ENCODE measurements around the gene TGFA.

DNA sequence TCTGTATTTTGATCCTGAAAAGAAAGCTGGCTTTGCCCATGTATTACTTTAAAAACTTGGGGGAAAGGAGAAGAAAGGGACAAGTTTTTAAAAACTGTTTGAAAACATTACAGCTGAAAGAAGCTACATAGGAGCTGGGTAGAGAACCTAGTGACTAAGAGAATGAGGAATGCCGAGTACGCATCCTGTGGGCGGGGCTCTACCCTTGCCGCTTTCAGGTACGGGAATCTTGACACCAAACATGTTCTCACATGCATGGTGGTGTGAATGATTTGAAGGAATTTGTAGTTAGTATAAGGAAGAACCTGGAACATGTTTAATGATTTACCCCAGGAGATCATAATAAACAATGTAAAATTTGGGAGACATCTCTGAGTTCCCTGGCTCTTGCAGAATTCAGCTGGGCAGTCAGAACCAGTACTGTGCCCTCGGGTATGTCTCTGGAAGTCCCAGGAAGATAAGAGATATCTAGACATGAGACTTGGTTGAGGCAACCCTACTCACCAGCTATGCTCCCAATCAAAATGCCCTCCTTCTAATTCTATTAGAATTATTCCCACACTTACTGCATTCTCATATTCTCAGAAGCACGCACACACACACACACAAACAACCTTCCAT, 16.5 kb upstream of the TGFA start:
- no peak for TF ChIP-seq EZH2 (IDR thresholded peaks at IDR 0.05; ENCODE audit: borderline replicate concordance, low read length)
- TF ChIP-seq, protein P1, sequence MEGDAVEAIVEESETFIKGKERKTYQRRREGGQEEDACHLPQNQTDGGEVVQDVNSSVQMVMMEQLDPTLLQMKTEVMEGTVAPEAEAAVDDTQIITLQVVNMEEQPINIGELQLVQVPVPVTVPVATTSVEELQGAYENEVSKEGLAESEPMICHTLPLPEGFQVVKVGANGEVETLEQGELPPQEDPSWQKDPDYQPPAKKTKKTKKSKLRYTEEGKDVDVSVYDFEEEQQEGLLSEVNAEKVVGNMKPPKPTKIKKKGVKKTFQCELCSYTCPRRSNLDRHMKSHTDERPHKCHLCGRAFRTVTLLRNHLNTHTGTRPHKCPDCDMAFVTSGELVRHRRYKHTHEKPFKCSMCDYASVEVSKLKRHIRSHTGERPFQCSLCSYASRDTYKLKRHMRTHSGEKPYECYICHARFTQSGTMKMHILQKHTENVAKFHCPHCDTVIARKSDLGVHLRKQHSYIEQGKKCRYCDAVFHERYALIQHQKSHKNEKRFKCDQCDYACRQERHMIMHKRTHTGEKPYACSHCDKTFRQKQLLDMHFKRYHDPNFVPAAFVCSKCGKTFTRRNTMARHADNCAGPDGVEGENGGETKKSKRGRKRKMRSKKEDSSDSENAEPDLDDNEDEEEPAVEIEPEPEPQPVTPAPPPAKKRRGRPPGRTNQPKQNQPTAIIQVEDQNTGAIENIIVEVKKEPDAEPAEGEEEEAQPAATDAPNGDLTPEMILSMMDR (IDR thresholded peaks at IDR 0.05; ENCODE audit: low read length) = no peak

Data from OCI-LY1 (cell line).